GM21381 (cell line): Measurements from ENCODE around the gene STK26.
A peak's percentile ranks its signal among the peaks of the same experiment; 100 is the strongest.
"Not testable (repeated sequence)": the region's sequence is repeated elsewhere in the genome, so short reads cannot be mapped to it uniquely, and the experiment has no call there.

Experiments used
- ATAC-seq: cut with Tn5 transposase; IDR thresholded peaks from one replicate; pipeline ENCODE4 v1.9.1; 2021; ENCODE audit warnings: mild to moderate bottlenecking, moderate library complexity; ENCODE audit not compliant: unreplicated experiment

STK26 gene

DNA sequence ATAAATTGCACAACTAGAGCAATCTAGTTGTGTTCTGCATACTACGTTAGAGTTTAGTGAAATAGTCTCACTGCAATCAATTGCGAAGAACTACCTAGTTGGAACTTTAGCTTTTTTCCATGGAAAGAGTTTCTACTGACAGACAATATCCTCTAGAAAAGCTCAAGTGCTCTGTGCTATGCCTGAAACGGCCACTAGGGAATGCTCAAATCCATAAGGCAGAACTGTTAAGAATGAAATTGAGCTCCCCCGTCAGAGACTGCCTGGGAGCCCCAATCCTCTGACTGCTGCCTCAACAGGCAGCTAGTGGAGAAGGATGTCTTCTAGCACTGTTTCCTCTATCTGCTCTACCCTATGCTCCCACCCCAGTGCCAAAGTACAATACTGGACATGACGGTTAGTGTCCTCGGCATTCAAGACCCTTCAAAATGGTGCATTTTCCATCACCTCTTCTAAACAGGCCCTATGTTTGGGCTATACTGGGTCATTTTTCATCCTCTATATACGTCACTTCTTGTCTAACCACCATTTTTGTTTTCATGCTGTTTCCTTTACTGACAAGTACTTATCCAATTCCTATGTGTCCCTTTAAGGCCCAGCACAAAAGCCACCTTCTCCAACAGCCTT, 69.5 kb downstream of the STK26 start:
- peak; percentile 88 for ATAC-seq

- ATAC-seq: no peak
Measured at GRCh38 chrX:132093239-132093860, 70.2 kb downstream of the STK26 start.

DNA sequence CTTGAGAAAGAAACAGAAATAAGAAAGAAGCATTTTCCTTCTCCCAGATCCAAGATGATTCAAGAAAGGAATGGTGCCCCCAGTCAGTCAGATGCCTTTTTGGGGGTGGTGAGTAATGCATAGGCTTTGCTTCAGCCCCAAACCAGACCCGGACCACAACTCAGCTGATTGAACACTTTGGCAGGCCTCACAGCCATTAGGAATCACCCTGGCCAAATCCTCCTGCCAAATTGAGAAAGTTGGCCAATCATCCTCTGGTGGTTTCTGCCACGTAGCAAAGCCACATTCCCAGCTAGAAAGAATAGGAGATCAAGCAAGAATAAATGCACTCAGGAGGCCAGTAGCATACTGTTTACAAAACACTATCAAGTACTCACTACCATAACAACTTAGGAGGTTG, 71.1 kb downstream of the STK26 start:
- ATAC-seq: no peak

GRCh38 chrX:132098704-132099103, 75.6 kb downstream of the STK26 start:
- not testable (repeated sequence) for ATAC-seq

GRCh38 chrX:132101206-132101605, 78.1 kb downstream of the STK26 start:
- no peak for ATAC-seq

DNA sequence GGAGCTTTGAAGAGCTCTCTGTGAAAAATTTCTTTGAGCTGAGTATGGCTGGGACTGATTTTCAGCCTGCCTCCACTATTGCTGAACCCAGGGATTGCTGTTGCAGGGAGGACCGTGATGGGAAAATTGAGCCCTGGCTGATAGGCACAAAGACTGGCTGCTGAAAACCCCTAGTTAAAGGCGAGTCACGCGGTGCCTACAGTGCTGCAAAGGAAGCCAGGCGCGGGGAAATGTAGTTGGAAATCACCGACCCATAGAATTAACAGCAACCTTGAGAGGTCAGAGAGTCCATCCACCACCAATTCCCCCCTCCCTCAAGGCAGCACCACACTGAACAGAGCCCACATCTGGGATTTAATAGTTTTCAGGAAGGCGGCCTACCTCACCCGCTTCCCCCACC, 78.7 kb downstream of the STK26 start:
- ATAC-seq: no peak

DNA sequence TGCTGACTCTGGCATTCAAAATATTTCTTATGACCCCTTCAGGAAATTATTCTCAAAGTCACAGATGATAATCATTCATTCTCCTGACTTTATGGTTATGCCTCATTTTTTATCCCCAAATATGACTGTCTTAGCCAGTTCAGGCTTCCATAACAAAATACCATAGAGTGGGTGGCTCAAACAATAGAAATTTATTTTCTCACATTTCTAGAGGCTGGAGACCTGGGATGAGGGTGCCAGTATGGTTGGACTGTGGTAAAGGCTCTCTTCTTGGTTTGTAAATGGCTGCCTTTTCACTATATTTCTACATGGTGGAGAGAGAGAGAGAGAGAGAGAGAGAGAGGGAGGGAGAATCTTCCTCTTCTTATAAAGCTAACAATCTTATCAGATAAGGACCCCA, 84.2 kb downstream of the STK26 start:
- ATAC-seq: no peak

DNA sequence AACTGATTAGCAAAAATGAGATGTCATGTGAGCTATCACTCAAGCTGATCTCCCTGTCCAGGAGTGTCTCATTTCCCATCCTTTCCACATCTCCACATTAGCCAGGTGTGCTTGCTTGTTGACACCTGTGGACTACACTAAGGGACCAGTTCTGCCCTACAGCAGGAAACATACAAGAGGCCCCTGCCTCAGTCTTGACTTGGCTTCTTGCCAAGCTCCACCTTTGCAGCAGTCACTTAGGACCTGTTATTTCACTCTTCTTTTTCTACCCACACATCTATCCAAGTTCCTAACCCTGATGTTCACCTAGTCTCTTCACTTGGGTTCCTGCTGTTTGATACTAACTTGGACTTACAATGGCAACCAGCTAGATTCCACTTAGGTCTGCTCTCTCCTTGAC, 91.5 kb downstream of the STK26 start:
- ATAC-seq: no peak

- ATAC-seq: no peak
Measured at GRCh38 chrX:132115792-132116191, 92.7 kb downstream of the STK26 start.

- no peak for ATAC-seq
Measured at GRCh38 chrX:132118358-132118757, 95.3 kb downstream of the STK26 start.

DNA sequence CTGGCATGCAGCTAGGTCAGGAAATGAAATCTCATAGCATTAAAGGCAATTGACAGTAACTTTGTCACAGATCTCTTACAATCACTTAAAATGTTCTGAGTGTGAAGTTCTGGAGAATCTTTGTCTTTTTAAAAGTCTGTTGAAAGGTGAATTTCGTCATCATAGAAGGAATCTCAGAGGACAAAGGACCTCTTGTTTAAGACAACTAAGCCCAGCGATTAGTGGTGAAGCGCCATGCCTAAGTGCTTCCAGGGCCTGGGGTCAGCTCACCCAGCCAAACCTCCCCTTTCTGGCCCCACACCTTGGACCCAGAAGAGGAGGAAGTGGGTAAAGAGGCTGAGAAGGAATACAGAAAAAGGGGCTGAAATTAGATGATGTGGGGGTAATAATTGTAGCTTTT, 96.2 kb downstream of the STK26 start:
- ATAC-seq: no peak

DNA sequence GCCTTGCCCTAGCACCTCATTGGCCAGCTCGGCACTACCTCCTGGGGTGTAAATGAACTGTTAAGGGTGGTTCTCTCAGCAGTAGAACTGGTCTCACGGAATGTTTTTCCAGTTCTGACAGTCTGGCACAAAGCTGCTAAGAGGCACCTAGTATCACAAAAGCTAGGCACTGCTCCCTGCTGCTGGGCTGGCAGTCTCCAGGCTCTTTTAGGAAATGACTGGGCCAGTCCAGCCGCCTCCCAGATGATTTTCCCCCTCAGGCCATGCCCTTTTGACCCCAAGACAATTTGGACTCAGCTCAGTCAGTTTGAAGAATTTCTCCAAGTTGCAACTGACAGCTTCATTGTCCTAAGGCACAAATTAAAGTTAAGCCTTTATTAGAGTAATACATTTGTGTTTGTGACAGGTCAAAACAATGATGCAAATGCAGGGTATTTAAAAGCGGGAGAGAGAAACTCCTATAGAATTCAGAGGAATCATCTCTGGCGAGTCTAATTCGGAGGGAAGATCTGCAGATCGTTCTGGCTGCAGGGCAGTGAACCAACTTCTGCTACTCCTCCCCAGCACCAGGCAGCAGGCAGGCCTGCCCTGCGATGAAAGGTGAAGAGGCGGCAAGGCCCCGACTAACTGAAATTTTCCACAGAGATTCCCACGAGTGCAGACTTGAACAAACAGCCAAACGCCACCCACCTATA, 96.9 kb downstream of the STK26 start:
- ATAC-seq: no peak

DNA sequence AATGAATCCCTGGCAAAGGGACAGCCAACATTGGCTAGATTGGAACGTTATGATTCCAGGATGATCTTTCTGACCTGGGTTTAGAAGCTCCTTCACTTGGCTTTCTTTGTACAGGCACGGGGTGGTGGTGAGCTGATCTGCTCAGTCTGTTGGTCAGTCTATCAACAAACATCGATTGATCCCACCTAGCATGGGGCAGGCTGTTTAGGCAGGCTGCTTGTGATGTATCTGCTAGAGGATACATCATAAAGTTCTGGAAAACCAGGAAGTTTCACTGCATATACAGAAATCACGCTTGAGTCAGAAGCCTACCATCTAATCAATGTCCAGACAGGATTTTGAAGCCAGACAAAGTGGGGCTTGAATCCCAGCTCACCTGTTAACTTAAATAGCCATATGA, 97.8 kb downstream of the STK26 start:
- ATAC-seq: no peak
